NCI-H2171 treated with DMSO at 0.1 percent for 48 hours (cell line): ENCODE results near the gene TP53BP2.

Experiments
- DNase-seq: peaks from one replicate; lab custom pipeline; 2025; lab: John Stamatoyannopoulos, UW

The TP53BP2 gene

DNA sequence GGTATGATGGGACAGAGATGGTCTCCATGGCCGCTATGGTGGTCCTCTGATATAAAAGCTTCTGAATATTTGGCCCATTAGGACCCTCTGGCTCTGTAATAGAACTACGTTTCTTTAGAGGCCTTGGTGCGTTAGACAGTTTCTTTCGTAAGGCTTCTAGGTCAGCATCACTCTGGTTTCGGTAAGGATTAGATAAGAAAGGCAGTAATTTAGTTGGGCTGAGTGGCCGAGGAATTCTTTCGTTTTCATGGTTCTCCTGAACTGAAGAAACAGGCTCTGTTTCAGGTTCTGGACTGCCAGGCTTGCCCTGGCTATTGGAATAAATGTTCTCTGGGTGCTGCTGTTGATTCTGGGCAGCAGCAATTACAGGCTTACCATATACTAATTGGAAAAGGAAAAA is 49.5 kb downstream of the TP53BP2 start:
- no peak for DNase-seq

DNA sequence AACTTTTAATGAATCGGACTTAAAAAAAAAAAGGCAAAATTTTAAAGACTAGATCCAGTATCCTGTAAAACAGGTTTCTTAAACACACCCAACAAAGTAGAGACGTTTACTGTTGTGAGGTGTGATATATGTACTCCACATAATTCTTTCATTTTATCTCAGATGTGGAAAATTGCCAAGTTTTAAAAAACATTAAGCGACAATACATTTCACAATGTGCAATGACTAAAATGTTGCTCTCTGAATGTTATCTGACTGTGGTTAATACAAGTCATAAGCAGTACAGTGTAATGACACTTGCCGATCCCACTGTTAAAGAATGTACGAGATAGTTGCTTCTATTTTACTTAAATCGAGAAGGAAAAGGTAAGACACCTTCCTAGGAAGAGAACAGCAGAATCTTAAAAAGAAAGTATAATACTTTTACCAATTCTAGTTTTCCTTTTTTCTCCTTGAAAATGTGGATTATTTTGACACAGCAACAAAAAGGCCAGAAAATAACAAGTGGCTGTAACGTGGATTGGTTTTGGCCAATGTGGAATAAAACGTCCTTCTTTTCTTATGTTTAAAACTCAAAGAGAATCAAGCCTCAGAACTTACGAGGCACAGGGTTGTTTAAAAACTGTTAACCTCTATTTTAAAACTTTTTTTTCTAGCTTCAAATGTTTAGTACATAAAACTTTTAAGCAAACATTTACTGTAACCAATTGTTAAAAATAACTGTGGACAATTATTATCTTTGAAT is 51.4 kb downstream of the TP53BP2 start:
- no peak for DNase-seq

DNA sequence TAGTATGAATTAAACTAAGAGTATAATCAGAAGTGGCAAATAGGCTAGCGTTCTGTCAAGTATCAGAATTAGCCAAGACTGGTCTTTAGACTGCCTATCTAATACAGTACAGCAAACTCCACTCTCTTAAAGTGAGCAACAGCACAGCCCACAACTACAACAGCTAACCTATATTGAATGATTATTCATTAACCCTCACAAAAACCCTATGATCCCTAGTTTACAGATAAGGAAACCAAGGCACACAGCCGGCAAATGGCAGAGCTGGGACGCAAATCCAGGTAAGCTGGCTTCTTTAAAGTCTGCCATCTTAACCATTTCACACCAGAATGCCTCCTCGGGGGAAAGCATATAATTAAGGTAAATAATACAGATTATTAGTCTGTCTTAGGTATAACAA is 52.0 kb downstream of the TP53BP2 start:
- no peak for DNase-seq

DNA sequence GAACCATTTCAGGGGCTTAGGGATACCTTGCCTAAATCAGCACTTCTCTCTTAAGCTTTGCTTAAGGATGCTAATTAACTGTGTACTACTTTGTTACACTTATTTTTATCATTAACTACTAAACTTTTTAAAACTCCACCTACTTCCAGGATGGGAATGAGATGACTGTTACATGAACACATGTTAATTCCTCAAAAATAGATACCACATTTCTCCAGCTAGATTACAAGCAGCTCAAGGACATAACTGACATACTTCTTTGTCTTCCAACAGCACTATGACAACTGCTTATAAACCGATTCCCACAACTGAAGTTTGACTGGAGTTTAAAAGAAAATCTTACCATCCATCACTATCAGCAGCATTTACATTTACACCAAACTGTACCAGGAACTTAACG is 53.7 kb downstream of the TP53BP2 start:
- no peak for DNase-seq

DNA sequence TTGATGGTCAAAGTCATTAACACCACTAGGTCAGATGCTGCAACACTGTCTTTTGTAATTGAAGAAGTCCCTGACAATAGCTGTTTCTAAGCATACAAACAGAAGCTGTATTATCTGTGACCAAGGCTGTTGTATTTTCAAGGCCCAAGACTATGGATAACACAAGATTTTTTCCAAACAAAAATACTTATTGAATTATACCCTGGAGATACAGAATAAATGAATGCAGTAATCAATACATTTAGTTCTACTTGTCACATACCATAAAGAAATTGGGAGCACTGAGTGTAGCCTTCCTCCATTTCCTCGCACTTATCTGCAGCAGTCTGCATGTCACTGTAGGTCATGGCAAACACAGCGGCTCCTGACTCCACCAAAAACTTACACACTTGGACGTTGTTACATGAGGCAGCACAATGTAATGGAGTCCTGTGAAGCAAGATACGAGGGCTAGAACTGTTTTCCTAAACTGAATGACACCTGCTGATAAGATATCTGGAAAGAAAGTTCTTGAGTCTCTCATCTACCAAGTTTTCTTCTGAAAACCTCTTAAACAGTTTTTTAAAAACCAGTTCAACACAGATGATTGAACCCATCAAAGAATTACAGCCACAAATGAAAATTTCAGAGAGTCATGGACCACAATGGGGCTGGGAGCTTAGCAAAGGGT is 56.9 kb downstream of the TP53BP2 start:
- DNase-seq: no peak

DNA sequence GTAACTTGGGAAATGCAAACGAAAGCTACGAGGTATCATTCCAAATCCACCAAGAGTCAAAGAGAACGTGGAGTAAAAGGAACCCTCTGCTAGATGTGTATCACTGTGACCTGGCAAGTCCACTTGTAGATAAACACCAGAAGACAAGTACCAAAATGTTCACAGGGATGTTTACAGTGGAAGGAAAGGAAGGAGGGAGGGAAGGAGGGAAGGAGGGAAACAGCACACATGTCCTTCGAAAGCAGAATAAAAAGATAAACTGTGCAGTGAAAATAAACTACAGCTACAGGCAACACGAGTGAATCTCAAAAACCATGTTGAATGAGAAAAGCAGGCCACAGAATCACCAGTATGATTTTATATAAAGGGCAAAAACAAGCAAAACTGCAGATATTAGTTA is 59.9 kb downstream of the TP53BP2 start:
- no peak for DNase-seq

GRCh38 chr1:223784541-223784940 is 61.2 kb downstream of the TP53BP2 start:
- DNase-seq: no peak

DNA sequence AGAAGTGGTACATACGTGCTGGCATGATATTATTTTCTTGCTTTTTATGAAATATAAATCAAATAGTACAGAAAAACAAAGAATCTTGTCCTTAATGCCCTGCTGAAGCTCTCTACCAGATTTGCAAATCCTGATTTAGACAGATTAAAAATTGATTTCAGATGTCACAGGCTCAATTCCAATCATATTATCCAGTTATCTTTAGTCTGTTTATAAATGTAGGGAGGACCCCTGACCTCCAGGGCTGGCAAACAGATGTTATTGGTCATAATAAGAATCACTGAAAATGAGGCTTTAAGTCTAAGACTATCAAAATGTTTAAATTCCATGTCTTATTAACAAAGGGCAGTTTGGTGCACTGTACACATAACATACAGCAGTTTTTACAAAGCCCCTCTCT is 62.1 kb downstream of the TP53BP2 start:
- no peak for DNase-seq

- no peak for DNase-seq
Observed at GRCh38 chr1:223780949-223781348, 64.8 kb downstream of the TP53BP2 start.

DNA sequence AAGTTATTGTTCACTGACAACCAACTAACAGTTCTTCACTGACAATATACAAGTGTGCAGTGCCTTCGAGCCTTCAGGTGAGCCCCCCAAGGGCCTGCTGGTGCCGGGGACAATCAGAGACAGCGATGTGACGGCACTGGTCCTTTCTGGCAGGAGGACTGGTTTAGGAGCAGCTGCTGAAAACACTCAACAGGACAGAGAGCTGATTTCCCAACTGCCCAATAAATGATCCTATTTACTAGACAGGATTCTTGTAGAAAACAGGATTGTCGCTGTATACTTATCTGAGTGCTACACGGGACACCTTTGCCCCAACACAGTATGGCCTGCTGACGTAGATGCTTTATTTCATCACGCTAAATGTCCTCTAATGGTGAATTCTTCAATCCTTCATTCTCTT is 65.4 kb downstream of the TP53BP2 start:
- no peak for DNase-seq

DNA sequence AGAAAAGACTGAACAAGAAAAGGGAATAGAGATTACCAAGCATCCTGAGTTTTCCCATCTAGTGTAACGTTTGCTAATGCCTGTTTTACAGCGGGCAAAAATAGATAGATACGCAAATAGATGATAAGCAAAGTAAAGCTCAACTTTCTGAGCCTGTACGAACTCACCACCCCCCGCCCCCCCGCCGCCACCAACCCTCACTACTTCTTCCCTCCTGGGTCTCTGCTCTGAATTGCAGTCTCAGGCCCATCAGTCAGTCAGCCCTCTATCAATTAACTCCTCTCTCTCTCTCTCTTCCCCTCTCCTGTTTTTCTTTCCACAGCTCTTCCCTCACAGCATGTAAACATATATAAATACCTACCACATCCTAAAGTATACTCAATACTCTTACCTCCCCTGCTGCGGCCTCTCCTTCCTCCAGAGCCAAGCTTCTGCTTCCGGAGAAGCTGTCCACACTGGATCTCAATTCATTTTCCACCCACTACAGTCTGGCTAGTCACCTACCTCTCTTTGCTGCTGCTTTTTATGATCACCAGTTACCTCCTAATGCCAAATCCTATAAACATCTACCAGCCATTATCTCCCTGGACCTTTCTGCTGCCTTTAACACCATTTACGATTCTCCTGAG is 68.8 kb downstream of the TP53BP2 start:
- no peak for DNase-seq

GRCh38 chr1:223776075-223776814 is 69.5 kb downstream of the TP53BP2 start:
- DNase-seq: no peak

DNA sequence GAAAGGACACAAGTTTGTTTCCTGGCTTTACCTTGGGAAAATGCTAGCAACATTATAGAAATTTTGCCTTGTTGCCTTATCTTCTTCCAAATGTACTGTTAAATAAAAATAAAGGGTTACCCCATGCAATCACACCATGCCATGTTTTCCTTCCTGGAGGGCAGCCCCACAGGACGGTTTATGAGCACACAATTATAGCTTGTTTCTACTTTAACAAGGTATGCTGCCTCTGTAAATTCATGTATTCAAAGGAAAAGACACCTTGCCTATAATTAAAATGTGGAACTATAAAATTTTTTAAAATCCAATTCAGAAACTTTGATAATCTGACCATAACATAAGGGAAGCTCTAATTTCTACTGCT is 70.1 kb downstream of the TP53BP2 start:
- no peak for DNase-seq

GRCh38 chr1:223775054-223775453 is 70.7 kb downstream of the TP53BP2 start:
- DNase-seq: no peak

- DNase-seq: no peak
Observed at GRCh38 chr1:223774134-223774814, 71.5 kb downstream of the TP53BP2 start.

DNA sequence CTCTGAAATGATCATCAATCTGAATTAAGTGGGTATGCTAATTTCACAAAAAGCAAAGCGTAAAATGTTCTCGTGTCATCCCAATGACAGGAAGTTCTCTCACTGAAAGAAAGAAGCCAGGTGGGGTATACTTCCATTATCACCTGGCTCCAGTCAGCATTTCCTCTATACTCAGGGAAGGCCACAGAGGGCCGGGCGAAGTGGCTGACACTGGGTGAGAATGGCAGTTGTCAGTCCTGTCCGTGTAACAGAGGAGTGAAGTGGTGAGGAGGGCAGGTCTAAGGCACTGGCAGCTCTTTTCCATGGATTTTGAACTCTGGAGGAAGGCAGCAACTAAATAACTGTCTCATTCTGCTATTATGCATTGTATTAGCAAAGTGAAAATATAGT is 73.0 kb downstream of the TP53BP2 start:
- no peak for DNase-seq

GRCh38 chr1:223771814-223772770 is 73.7 kb downstream of the TP53BP2 start:
- DNase-seq: no peak

GRCh38 chr1:223771469-223771813 is 74.3 kb downstream of the TP53BP2 start:
- DNase-seq: no peak

- no peak for DNase-seq
Observed at GRCh38 chr1:223770621-223771315, 75.0 kb downstream of the TP53BP2 start.

GRCh38 chr1:223765719-223766340 is 79.9 kb downstream of the TP53BP2 start:
- DNase-seq: no peak
